Endothelial cell of umbilical vein (primary cell): ENCODE data around the gene CTNND1. TPM values are rescaled to one million over a fixed set of nuclear protein-coding genes. Genes with fewer than 3 reads are reported as not detected.

ENCODE experiments used
- BruUV-seq: library from RNA; stranded (reverse); fragments of 400-500 nt; replicated peaks from 2 replicates; lab custom pipeline; 2021; lab: Mats Ljungman, UMichigan
- CTCF ChIA-PET: fragments of 300-600, 350-600 bp; sonication (Branson Sonifier 250); formaldehyde crosslinking; loops from one replicate; lab custom pipeline; 2021; ENCODE audit warnings: antibody characterized with exemption, inconsistent platforms; lab: Charles Lee
- POLR2A ChIA-PET: fragments of 300-600, 350-600 bp; sonication (Branson Sonifier 250); formaldehyde crosslinking; loops from one replicate; lab custom pipeline; 2021; ENCODE audit warnings: antibody characterized with exemption, inconsistent platforms; lab: Charles Lee
- DNase-seq: peaks from one replicate; pipeline ENCODE4 v3.0.0-alpha.2; 2011; ENCODE audit warnings: low read depth, low spot score
- FAIRE-seq: peaks from 2 replicates; lab custom pipeline; 2011; peaks lifted over from hg19 to GRCh38; lab: Jason Lieb, UNC
- H2AFZ ChIP-seq: 2 replicates; pipeline ENCODE4 v1.6.0; 2012; ENCODE audit warnings: low read depth, low read length, control low read depth, inconsistent platforms
- H3K27ac ChIP-seq: 2 replicates; pipeline ENCODE4 v1.5.1; 2011; ENCODE audit warnings: low read depth, mild to moderate bottlenecking, control low read depth, low read length, moderate library complexity; ENCODE audit not compliant: insufficient read depth
- H3K27me3 ChIP-seq, 2 experiments: 2 replicates each; pipeline versions ENCODE4 v1.6.0 to v1.6.1; 2011; ENCODE audit warnings: low read length in 2 of 2, mixed read lengths in 1 of 2; ENCODE audit not compliant: control insufficient read depth in 2 of 2, insufficient read depth in 2 of 2
- H3K36me3 ChIP-seq, 2 experiments: 2 replicates in 1 of 2; 3 replicates in 1 of 2; pipeline ENCODE4 v1.5.1; 2011; ENCODE audit warnings: low read length in 2 of 2, mild to moderate bottlenecking in 1 of 2, moderate library complexity in 1 of 2; ENCODE audit not compliant: control insufficient read depth in 2 of 2, insufficient read depth in 2 of 2; ENCODE audit errors: extremely low read depth in 1 of 2
- H3K4me1 ChIP-seq: 3 replicates; pipeline ENCODE4 v1.5.1; 2011; ENCODE audit warnings: mild to moderate bottlenecking, low read length; ENCODE audit not compliant: control insufficient read depth, insufficient read depth; ENCODE audit errors: extremely low read depth
- H3K4me2 ChIP-seq: 2 replicates; pipeline ENCODE4 v1.6.1; 2011; ENCODE audit warnings: low read length, control low read depth, mixed read lengths; ENCODE audit not compliant: insufficient read depth
- H3K4me3 ChIP-seq, 3 experiments: fragments of 200-600 bp in 1 of 3; sonication (generic), shearing (Covaris generic) in 1 of 3; replicated peaks in 1 of 3; 2 replicates each; pipeline ENCODE4 v1.5.1; 2011 to 2016; ENCODE audit warnings: control low read depth in 3 of 3, low read length in 3 of 3, mild to moderate bottlenecking in 2 of 3, inconsistent platforms in 1 of 3, low read depth in 1 of 3, moderate library complexity in 1 of 3; ENCODE audit not compliant: insufficient read depth in 1 of 3
- H3K79me2 ChIP-seq: 2 replicates; pipeline ENCODE4 v1.6.0; 2012; ENCODE audit warnings: low read length, inconsistent platforms; ENCODE audit not compliant: control insufficient read depth, insufficient read depth
- H3K9ac ChIP-seq: replicated peaks from 2 replicates; pipeline ENCODE3; 2011; ENCODE audit warnings: low read length, control low read depth; ENCODE audit not compliant: insufficient read depth; ENCODE audit errors: extremely low read depth
- H3K9me1 ChIP-seq: replicated peaks from 3 replicates; pipeline ENCODE4 v1.6.0; 2011; ENCODE audit warnings: mild to moderate bottlenecking, low read length; ENCODE audit not compliant: control insufficient read depth, insufficient read depth; ENCODE audit errors: extremely low read depth
- H3K9me3 ChIP-seq: replicated peaks from 2 replicates; pipeline ENCODE4 v1.5.1; 2012; ENCODE audit warnings: low read length, inconsistent platforms; ENCODE audit not compliant: control insufficient read depth, insufficient read depth
- H4K20me1 ChIP-seq: replicated peaks from 2 replicates; pipeline ENCODE3; 2011; ENCODE audit warnings: mild to moderate bottlenecking, low read length; ENCODE audit not compliant: control insufficient read depth, insufficient read depth; ENCODE audit errors: extremely low read depth
- EZH2 ChIP-seq: IDR thresholded peaks from 2 replicates; pipeline ENCODE4 v1.6.1; 2012; ENCODE audit warnings: borderline replicate concordance, low read depth, mild to moderate bottlenecking, moderate library complexity, low read length, inconsistent platforms; ENCODE audit not compliant: severe bottlenecking
- FOS ChIP-seq: IDR thresholded peaks from 2 replicates; pipeline ENCODE4 v1.6.1; 2011; ENCODE audit warnings: mild to moderate bottlenecking, low read length, moderate library complexity, borderline replicate concordance; ENCODE audit not compliant: insufficient read depth
- GATA2 ChIP-seq: IDR thresholded peaks from 2 replicates; pipeline ENCODE4 v1.7.0; 2011; ENCODE audit warnings: low read depth, mild to moderate bottlenecking, moderate library complexity, mixed read lengths, low read length; ENCODE audit not compliant: insufficient read length, insufficient read depth
- JUN ChIP-seq: IDR thresholded peaks from 2 replicates; pipeline ENCODE4 v1.6.1; 2011; ENCODE audit warnings: borderline replicate concordance, low read depth; ENCODE audit not compliant: insufficient read length, insufficient read depth
- MYC ChIP-seq: IDR thresholded peaks from one replicate; pipeline ENCODE4 v1.6.1; 2011; ENCODE audit warnings: mild to moderate bottlenecking, low read depth, low read length
- POLR2A ChIP-seq: IDR thresholded peaks from 2 replicates; pipeline ENCODE4 v1.6.1; 2012; ENCODE audit warnings: low read depth, mild to moderate bottlenecking, control low read depth, low read length
- POLR2AphosphoS5 ChIP-seq: IDR thresholded peaks from 2 replicates; pipeline ENCODE4 v1.6.1; 2012; ENCODE audit warnings: low read depth, mild to moderate bottlenecking, control low read depth, low read length, moderate library complexity; ENCODE audit not compliant: insufficient read depth
- dilution Hi-C: fragments of 300-500 bp; cut with MboI; formaldehyde crosslinking; loops from one replicate; pipeline ENCODE4 v1.15.0; 2019; ENCODE audit warnings: low sequenced_read_pairs; ENCODE audit not compliant: extremely low pct_ligation_motif_present
- intact Hi-C: fragments of 100-400 bp; cut with micrococcal nuclease; formaldehyde crosslinking; loops from one replicate; pipeline ENCODE4 v1.10.0; 2022
- polyA plus RNA-seq, 4 experiments: library from polyadenylated mRNA; depleted of rRNA in 3 of 4; stranded (reverse) in 3 of 4; unstranded in 1 of 4; fragments of >200 nt; gene quantifications; 2 replicates each; pipeline versions ENCODE4 v1.2.1 to v1.2.3, GENCODE V29; 2011 to 2012; ENCODE audit warnings: missing spikeins in 1 of 4
- total RNA-seq: library from RNA; stranded (reverse); gene quantifications from 2 replicates; pipeline ENCODE4 v1.2.3, GENCODE V29; 2021
- TF ChIP-seq, protein P1 (sequence below): IDR thresholded peaks from 2 replicates; pipeline ENCODE4 v1.6.1; 2011; ENCODE audit not compliant: insufficient read depth, insufficient read length
- TF ChIP-seq, protein P2 (sequence below), 2 donors: IDR thresholded peaks; 1 replicate in 1 of 2; 2 replicates in 1 of 2; pipeline ENCODE4 v1.5.1; 2011; ENCODE audit warnings: low read length in 2 of 2, mild to moderate bottlenecking in 2 of 2, moderate library complexity in 2 of 2, control low read depth in 1 of 2, inconsistent platforms in 1 of 2, low read depth in 1 of 2; ENCODE audit not compliant: insufficient read depth in 1 of 2; ENCODE audit errors: extremely low read depth in 1 of 2

The CTNND1 gene
- total and polyA plus RNA-seq, 2 donors (not counting 3 experiments of a cell fraction or from before 2014, with no cell fraction given), result 152 to 268 TPM

DNA sequence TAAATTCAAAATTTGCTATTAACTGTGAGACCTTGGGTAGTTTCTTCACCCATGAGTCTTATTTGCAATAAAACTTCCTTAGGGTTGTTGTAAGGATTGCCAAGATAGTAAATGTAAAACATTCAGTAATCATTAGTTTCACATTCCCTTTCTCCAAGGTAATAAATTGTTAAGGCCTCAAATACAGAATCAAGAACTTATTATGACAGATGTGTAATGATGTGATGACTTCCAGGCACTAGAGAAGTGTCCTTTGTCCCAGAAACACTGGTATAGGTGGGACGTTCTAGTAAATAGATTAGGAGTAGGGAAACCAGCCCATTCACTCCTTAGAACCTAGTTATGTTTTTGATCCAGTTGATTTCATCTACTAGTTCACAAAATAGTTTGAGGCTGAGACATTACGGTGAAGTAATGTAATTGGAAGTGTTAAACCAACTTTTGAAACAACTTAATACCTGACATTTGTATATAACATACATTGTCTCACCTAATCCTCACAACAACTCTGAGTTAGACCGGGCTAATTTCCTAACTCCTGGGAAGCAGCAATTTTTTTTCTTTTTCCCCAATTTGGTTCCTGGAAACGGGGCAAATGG is 25.5 kb downstream of the CTNND1 start:
- BruUV-seq, result no TSS peak
- Histone ChIP-seq H3K4me3 (no peak overlapping the region), H3K9ac (no peak overlapping the region), H3K36me3 (peaks cover 2 to 3% of the 10 kb centered on the region in 2 experiments), H3K27ac (no peak overlapping the region), H3K79me2 (peaks cover 97% of the 10 kb centered on the region), H3K27me3 (no peaks in the 10 kb centered on the region), H4K20me1 (peaks cover 13% of the 10 kb centered on the region), H2AFZ (no peak overlapping the region), H3K4me2 (no peak overlapping the region), H3K4me1 (peaks cover 19% of the 10 kb centered on the region), H3K9me3 (no peaks in the 10 kb centered on the region), H3K9me1 (no peaks in the 10 kb centered on the region)
- ChIA-PET POLR2A (no interaction called here), CTCF (interaction anchor here (1.0 kb wide), 1 partner anchor 13 kb away, joined by 4 read pairs; no protein-coding TSS in a partner anchor)
- FAIRE-seq (no peak), DNase-seq (no peak)
- dilution Hi-C loops (no loop called here), intact Hi-C loops (no loop called here)
- TF ChIP-seq, protein P1, sequence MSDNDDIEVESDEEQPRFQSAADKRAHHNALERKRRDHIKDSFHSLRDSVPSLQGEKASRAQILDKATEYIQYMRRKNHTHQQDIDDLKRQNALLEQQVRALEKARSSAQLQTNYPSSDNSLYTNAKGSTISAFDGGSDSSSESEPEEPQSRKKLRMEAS, result no peak
- TF ChIP-seq GATA2 (no peak), JUN (no peak), POLR2A (no peak), FOS (no peak), MYC (no peak), EZH2 (no peak), POLR2AphosphoS5 (no peak)
- TF ChIP-seq, protein P2, sequence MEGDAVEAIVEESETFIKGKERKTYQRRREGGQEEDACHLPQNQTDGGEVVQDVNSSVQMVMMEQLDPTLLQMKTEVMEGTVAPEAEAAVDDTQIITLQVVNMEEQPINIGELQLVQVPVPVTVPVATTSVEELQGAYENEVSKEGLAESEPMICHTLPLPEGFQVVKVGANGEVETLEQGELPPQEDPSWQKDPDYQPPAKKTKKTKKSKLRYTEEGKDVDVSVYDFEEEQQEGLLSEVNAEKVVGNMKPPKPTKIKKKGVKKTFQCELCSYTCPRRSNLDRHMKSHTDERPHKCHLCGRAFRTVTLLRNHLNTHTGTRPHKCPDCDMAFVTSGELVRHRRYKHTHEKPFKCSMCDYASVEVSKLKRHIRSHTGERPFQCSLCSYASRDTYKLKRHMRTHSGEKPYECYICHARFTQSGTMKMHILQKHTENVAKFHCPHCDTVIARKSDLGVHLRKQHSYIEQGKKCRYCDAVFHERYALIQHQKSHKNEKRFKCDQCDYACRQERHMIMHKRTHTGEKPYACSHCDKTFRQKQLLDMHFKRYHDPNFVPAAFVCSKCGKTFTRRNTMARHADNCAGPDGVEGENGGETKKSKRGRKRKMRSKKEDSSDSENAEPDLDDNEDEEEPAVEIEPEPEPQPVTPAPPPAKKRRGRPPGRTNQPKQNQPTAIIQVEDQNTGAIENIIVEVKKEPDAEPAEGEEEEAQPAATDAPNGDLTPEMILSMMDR (IDR thresholded peaks at IDR 0.05; ENCODE audit: extremely low read depth in 1 of 2, insufficient read depth in 1 of 2, low read depth in 1 of 2, low read length in 2 of 2), result no peak
